Keratinocyte (primary cell): ENCODE results near the gene MT2A.

Source experiments
- EZH2 ChIP-seq: IDR thresholded peaks from one replicate; pipeline ENCODE4 v1.6.1; 2012; ENCODE audit warnings: inconsistent platforms, mild to moderate bottlenecking, low read length, moderate library complexity
- TF ChIP-seq, protein P1 (sequence below), 3 experiments: IDR thresholded peaks in 1 of 3; conservative IDR thresholded peaks in 1 of 3; optimal IDR thresholded peaks in 1 of 3; 2 replicates in 2 of 3; 3 replicates in 1 of 3; pipeline versions ENCODE3 to v1.5.1; 2011; ENCODE audit warnings: low read length in 3 of 3, mild to moderate bottlenecking in 3 of 3, moderate library complexity in 2 of 3, control low read depth in 1 of 3, inconsistent platforms in 1 of 3; ENCODE audit not compliant: insufficient read depth in 2 of 3; ENCODE audit errors: extremely low read depth in 1 of 3

DNA sequence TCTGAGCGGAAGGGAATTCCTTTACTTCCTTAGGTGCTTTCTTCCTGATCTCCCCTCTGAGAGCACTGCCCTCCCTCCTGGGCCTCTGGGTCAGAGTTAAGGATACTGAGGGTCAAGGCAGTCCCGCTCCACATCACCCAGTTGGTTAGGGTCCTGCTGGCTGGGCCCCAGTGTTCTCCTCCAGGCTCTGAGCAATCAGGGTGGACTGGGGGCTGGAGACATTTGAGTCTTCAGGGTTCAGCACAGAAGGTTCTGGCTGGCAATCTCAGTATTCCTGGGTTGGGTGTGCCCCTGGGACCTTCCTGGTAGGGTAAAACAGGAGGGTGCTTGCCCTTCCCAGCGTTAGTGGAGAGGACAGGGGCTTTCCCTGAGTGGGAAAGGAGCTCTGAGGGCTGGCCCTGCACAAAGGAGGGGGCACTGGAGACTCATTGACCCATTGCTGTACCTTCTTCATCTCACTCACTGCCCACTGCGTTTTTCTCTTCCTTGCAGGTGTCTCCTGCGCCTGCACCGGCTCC, 24.5 kb downstream of the MT2A start:
- TF ChIP-seq, protein P1, sequence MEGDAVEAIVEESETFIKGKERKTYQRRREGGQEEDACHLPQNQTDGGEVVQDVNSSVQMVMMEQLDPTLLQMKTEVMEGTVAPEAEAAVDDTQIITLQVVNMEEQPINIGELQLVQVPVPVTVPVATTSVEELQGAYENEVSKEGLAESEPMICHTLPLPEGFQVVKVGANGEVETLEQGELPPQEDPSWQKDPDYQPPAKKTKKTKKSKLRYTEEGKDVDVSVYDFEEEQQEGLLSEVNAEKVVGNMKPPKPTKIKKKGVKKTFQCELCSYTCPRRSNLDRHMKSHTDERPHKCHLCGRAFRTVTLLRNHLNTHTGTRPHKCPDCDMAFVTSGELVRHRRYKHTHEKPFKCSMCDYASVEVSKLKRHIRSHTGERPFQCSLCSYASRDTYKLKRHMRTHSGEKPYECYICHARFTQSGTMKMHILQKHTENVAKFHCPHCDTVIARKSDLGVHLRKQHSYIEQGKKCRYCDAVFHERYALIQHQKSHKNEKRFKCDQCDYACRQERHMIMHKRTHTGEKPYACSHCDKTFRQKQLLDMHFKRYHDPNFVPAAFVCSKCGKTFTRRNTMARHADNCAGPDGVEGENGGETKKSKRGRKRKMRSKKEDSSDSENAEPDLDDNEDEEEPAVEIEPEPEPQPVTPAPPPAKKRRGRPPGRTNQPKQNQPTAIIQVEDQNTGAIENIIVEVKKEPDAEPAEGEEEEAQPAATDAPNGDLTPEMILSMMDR (optimal IDR thresholded peaks at IDR 0.05 in 1 of 3, IDR thresholded peaks at IDR 0.05 in 1 of 3, conservative IDR thresholded peaks at IDR 0.05 in 1 of 3; ENCODE audit: extremely low read depth in 1 of 3, insufficient read depth in 2 of 3, low read length in 3 of 3) = no peak
- peak; percentile 49 for TF ChIP-seq EZH2
